PC-9 (cell line): ENCODE measurements around the gene SMOC2.

Source experiments
- CTCF ChIP-seq: fragments of 200-600 bp; sonication (generic); conservative IDR thresholded peaks from 2 replicates; pipeline ENCODE4 v1.6.1; 2017; ENCODE audit warnings: mixed run types, antibody characterized with exemption, mild to moderate bottlenecking, moderate library complexity
- EZH2 ChIP-seq: fragments of 200-600 bp; sonication (generic); IDR thresholded peaks from 2 replicates; pipeline ENCODE4 v1.8.0; 2017; ENCODE audit warnings: antibody characterized with exemption, low read depth

GRCh38 chr6:168596344-168596743 is 155.4 kb downstream of the SMOC2 start:
- TF ChIP-seq CTCF (no peak), EZH2 (no peak)
